HG02840 (cell line): ENCODE results near the gene ABHD2.

Source experiments
- ATAC-seq: cut with Tn5 transposase; IDR thresholded peaks from one replicate; pipeline ENCODE4 v1.9.1; 2021; ENCODE audit warnings: mild to moderate bottlenecking, moderate library complexity, moderate number of reproducible peaks; ENCODE audit not compliant: unreplicated experiment, low FRiP score

ABHD2 gene

DNA sequence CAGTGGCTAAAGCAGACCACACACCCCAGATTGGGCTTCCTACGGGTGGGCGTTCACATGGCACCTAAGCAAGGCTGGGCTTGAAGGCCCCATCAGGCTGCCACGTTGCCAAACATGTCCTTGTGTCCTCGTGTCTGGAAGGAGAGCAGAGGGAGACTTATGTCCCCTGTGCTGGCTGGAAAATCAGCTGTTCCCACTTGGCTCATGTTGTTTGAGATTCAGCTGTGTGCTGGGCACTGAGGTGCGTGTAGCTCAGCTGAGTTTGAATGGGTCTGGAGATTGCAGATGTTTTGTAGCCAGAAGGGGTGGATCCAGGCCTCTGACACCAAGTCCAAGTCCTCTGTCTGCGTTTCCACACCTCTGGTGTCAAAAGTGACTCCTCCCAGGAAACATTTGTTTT is 98.5 kb downstream of the ABHD2 start:
- ATAC-seq: no peak

DNA sequence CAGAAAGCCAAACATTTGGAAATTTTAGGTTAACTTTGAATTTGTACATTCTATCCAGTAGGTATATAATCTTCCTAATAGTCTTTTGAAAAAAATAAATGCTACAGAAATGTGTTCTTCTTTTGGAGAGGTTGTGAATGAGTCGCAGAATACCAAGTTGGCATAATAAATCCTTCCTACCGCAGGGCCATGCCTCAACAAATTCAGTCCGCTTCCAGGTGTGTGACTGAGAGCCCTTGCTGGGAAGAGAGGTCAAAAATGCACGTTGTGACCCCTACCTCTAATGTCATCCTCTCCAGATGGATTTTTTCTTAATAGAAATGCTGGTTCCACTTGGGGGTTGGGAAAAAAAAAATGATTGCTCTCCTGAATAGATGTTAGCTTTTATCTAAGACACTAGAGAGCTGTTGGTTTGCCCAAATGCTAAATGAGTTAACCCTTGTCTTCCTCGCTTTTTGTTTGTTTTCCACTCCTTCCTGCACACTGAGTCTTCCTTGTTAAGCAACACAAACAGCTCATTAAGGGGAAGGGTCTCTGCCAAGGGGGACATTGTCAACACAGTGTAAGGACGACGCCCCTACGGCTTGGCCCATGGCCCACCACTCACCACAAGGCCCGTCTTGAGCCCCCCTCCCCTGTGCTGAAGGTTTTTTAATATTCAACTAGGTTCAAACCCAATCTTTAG is 99.2 kb downstream of the ABHD2 start:
- no peak for ATAC-seq

DNA sequence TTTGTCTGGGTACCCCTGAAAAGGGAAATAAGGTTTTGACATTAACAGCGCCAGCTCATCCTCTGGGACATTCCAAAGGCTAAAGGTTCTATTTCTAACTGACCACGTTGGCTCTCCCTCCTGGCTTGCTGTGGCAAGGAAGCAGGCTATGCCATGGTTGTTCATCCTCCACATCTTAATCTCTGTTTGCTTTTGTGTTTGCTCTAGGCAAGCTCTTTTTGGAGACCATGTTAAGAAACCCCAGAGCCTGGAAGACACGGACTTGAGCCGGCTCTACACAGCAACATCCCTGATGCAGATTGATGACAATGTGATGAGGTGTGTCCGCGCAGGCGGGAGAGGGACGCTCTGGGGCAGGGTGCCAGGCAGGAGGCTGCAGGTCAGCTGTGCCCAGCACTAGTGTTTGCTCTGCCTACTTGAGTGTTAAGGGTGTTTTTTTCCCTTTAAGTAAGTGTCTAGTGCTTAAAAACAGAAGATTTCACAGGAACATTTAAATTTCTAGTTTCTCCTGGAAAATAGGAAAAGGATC is 99.8 kb downstream of the ABHD2 start:
- ATAC-seq: no peak

DNA sequence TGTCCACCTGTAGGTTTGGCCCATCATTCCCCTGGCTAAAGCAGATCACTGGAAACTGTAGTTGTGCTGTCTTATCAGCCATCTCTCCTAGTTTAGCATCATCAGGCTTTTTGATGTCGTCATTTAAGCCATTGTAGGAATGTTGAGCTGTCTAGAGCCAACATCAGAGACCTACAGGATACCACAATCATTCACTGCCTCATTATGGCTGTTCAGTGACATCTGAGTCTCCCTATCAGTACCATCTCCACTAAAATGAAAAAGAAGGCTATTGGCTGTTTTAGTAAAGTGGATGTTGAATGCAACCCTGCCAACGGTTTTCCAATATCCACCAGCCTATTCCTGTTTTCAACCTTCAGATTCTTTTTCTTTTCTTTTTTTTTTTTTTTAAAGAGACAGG is 103.9 kb downstream of the ABHD2 start:
- ATAC-seq: no peak

DNA sequence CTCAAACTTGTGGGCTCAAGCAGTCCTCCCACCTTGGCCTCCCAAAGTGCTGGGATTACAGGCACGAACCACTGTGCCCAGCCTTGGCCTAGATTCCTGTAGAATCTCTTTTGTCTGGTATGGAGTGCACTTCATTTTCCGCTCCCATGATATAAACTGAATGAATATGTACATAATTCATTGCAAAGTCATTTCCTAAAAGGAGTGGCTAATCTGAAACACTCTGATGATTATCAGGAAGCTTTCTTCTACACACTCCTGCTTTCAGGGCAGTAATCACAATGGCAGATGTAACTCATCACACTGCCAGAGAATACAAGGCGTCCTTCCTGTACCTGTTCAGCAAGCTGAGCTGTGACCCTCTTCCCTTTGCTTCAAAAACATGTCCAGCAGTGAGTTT is 104.5 kb downstream of the ABHD2 start:
- no peak for ATAC-seq

DNA sequence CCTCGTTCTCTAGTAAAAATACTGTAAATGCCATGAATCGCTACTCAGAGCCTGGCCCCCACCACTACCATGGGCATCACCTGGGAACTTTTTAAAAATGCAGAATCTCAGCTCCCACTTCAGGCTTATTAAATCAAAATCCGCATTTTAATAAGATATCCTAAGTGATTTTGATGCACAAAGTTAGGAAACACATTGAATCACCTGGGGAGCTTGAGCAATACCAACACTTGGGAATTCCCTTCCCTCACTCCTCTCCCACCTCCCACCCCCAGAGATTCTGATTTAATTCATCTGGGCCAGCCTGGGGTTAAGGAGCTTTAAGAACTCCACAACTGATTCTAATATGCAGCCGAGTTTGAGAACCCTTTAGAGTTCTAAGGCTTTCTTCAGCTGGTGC is 106.4 kb downstream of the ABHD2 start:
- ATAC-seq: no peak

DNA sequence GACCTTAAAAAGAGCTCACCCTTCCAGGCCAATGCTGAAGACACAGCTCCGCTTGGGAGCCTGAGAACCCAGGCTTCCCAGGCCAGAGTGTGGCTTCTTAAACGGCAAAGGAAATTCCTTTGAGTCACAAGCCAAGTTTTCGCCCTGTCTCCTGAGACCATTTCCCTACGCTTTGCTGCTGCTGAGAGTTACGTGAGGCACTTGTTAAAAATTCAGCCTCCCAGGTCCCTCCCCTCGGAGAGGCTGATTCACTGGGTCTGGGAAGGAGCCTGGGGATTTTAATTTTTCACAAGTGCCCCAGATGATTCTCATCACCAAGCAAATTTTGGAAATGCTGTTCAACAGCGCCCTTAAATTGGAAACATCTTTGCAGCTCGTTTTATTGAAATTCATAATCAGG is 107.6 kb downstream of the ABHD2 start:
- ATAC-seq: no peak

DNA sequence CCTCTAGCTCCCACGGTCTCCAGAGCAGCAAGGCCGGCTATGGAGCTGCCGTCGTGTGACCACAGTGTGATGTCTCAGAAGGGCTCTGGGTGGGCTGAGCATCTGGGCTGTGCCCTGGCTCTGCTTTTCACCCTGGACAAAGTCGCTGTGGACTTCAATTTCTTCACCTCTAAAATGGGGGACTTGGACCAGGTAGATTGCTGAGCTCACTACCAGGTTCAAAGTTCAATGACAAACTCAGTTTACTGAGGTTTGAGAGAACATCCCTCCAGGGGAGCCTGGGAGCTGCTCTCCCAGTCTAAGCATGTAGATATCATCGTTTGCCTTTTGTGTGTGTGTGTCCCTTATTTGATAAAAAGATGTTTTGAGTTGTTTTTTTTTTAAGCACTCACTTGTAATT is 108.0 kb downstream of the ABHD2 start:
- no peak for ATAC-seq

DNA sequence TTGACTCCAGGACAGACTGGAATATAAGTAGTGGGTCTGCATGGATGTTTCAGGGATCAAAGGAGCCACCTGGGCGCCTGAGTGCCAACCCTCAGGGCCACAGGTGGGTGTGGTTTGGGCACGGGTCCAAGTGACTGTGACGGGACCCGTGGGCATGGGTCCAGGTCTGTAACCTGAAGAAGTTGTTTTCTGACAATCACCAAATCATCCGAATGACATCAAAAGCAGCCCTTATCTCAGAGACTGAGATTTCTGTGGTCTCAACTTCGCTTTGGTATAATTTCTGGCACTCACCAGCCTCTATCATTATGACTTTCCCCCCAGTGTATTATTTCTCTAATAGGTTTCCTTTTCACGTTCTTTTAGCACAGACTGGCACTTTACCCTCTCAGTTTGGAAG is 108.7 kb downstream of the ABHD2 start:
- ATAC-seq: no peak

DNA sequence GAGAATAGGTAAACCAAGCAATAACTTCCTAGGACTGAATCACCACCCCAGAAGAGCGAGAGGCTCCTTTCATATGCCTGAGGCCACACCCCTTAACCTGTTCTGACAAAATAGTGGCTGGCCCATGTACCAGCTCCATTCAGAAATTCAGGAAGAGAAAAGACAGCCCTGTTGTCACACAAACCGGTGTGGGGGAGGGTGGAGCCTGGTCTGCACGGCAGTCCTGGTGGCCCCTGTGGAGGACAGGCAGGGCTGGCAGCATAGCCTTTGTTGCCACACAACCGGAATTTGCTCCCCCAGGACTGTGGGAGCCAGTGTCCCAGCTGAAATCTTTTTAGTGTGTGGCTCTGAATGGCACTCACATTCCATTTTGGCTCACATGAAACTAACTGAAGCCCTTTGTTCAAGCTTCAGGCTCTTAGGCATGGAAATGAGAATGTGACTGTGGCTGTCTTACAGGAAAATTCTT is 109.3 kb downstream of the ABHD2 start:
- ATAC-seq: no peak

DNA sequence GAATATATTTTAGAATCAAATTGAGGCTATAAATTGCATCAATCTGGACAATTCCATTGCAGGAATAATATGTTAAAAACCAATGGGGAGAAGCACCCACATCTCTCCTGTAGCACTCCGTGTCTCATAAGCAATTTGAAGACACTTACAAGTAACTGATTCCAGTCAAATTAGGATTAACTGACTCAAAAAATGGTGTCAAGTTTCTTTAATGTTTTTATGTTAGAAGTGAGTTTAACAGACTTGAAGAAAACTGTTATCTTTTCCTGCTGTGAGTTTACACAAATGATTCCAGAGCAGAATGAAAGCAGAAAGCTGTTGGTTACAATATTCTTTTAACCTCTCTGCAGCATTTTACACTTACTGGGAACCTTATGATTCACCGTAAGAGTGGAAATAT is 109.9 kb downstream of the ABHD2 start:
- ATAC-seq: no peak

DNA sequence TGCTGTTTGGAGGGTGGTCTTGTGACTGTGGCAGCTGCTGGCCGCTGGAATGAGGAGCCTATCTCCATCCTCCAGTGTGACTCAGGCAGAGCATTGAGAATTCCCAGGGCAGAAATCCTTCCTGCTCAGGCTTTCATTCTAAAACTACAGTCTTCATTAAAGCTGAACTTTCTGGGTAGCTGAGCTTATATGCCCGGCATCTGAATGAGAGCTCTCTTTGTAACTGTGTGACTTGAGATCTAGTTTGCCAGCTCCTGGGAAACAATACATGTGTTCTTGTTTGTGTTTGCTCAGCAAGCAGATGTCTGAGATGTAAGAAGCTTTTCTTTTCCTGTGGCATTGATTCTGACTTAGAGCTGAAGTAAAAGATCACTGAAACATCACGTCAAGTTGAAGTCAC is 110.7 kb downstream of the ABHD2 start:
- no peak for ATAC-seq

DNA sequence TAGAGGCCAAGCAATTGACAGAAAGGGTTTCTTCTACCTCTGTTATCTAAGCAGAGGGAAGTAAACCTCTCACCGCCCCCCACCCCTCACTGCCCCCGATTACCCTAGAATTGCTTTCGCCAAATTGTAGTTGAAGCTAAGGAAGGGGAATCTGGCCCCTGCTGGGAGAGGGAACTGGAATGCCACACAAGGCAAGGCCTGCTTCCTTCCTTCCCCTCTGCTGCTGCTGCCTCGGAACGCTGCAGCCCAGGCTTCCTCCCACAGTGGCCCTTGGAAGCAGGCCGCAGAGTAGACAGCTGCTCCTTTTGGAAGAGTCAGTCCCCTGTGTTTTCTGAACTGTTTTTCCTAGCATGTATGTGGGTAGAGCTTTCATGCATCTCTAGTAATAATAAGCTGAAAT is 111.5 kb downstream of the ABHD2 start:
- no peak for ATAC-seq

DNA sequence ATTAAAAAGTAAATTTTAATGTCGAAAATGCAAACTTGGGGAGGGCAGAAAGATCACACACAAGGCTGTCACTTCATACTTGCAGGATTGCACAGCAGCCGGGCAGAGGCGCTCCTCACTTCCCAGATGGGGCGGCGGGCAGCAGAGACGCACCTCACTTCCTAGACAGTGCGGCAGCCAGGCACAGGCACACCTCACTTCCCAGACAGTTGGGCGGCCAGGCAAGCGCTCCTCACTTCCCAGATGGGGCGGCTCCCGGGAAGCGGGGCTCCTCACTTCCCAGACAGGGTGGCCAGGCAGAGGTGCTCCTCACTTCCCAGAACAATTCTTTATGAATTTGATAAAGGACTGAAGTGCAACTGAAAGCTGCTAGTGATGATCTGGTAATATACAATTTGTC is 111.9 kb downstream of the ABHD2 start:
- ATAC-seq: no peak

DNA sequence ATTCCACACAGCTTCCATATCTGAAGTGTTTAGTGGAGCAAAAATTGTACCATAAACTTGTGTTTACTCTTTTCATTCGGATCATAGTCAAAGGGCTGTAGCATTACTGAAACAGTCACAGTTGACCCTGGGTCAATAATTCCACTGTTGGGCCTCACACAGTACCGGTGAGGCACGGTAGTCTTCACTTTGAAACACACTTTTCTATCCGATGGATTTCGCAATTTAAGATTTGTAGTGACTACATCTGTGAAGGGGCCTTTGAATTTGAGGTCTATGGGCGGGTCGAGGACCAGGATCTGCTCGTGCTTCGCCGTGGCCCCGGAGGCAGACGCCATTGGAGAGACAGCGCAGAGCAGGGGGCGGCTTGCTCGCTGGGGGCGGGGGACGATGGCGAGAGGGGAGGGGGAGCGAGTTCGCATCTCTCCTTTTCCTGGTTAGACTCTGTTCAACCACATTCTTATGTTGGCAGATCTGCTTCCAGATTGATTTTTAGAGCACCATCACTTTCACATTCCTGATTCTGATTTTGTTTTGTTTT is 113.3 kb downstream of the ABHD2 start:
- ATAC-seq: no peak

DNA sequence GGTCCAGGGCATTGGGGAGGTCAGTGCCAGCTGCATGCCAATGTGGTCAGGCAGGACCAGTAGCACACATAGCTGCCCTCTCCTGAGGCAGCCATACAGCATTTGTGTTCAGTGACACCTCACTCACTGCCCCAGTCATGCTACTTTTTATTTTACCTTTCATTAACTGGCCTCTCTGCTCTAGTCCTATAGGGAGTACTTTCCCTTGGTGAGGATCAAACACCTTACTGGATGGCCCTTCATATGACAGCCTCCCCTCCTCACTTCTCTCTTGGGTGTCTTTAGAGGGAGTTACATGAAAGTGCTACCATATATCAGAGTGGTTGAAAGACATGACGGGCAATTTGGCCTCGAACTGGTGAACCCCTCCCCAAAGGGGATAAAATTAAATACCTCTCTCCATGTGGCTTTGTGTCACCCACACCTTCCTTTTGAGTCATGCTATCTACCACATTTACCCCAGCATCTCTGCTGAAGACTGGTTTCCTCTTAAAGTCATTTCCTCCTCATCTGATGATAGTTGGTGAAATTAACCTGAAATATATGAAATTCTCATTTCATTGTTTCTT is 115.5 kb downstream of the ABHD2 start:
- ATAC-seq: no peak

DNA sequence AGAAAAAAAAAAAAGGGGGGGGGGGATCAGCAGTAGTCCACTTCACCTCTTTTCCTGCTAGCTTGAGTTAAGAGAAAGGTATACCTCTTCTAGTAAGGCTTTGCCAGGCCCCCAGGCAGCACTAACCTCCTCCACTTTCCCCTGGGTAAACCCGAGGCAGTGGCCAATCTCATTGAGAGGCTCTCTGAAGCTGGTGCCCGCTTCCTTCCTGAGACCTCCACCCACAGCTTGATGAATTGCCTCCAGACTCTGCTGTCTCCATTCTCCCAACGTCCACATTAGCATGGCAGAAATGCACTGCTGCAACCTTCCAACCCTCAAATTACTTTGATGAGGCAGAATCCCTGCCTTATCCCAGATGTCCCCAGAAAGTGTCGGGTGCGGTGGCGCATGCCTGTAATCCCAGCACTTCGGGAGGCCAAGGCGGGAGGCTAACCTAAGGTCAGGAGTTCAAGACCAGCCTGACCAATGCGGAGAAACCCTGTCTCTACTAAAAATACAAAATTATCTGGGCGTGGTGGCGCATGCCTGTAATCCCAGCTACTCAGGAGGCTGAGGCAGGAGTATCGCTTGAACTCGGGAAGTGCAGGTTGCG is 117.8 kb downstream of the ABHD2 start:
- ATAC-seq: no peak

DNA sequence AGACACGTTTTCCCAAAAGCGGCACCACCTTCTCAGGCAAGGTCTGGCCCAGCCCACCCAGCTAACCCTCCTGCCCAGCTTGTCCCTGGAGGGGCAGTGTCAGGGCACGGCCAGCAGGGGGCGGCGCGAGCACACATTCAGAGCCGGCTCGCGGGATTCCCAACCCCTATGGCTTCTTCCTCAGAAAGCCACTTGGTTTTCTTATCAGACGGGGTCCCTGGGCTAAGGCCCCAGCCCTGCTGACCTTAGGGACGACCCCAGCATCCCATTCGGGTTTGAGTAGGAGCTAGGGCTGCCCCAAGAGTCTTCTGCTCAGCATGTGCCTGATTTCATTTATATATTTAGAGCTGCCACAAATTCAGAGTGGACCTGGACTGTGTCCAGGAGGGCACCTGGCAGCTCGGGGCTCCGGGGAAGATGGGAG is 118.7 kb downstream of the ABHD2 start:
- ATAC-seq: peak; percentile 65

DNA sequence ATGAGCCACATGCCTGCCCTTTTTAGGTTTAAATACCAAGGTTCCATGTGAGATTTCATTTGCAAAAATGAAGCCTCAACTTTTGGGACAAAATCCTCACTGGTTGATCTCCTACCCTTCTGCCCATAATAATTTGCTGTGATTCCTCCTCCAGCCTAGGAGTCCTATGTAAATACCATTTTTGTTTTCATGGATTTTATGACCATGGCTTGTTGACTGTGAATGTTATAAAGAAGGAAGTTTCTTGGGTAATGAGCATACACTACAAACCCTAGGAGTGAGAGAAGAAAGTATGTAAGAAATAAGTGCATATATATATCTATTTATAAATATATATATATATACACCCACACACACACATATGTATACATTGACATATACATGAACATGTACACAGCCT is 120.0 kb downstream of the ABHD2 start:
- no peak for ATAC-seq

DNA sequence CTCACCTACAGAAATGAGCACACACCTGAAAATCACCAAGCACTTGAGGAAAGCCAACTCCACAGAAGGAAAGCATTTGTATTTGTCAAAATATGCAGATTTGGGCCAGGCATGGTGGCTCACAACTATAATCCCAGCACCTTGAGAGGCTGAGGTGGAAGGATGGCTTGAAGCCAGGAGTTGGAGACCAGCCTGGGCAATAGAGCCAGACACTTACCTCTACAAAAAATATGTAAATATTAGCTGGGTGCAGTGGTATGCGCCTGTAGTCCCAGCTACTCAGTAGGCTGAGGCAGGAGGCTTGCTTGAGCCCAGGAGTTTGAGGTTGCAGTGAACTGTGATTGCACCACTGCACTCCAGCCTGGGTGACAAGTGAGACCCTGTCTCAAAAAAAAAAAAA is 120.8 kb downstream of the ABHD2 start:
- ATAC-seq: no peak

DNA sequence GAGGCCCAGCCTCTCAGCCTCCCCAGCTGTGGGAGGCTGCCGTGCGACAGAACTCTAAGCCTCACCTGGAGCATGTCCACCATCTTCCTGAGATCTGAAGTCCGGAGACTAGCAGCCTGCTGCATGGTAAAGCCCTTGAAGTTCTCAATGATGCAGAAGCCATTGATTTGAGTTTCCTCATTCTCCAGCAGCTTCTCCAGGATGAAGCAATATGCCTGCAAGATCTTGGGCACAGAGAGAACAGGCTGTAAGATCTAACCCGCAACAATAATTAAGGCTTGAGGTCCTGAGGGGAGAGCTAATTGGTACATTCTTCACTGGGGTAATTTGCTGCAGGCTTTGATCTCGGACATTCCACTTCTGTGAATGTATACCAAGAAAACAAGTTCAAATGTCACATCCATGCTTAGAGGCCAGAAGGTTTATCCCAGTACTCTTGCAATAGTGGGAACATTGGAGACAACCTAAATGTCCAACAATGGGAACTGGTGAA is 123.5 kb downstream of the ABHD2 start:
- no peak for ATAC-seq
